WI38 (cell line): Measurements from ENCODE around the gene OSBPL1A.

Experiments used
- H3K4me3 ChIP-seq: 2 replicates; pipeline ENCODE4 v1.5.1; 2011; ENCODE audit warnings: low read depth, mild to moderate bottlenecking, control low read depth, low read length
- CTCF ChIP-seq: IDR thresholded peaks from 2 replicates; pipeline ENCODE4 v1.5.1; 2012; ENCODE audit warnings: low read depth, mild to moderate bottlenecking, control low read depth, low read length

Gene OSBPL1A

GRCh38 chr18:24342347-24342746 lies 55.3 kb downstream of the OSBPL1A start:
- no peak for TF ChIP-seq CTCF
- H3K4me3 ChIP-seq: no peak overlapping the region

DNA sequence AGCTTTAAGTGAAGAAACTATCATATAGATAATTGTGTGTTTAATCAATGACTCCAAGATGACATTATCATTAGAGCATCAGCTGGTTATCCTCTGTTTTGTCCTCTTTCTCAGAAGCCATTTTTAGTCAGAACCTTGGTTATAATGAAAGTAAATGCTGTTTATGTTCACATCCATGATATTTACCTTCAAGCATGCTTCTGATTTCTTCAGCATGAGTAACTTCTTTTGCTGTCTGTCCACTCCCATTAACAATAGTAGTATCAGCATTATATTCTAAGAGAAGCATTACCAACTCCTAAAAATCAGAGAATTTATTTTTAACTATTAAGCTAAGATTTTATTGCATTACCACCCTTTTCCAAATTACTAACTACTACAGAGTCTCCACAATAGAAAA lies 56.3 kb downstream of the OSBPL1A start:
- no peak for TF ChIP-seq CTCF
- no peak overlapping the region for H3K4me3 ChIP-seq

DNA sequence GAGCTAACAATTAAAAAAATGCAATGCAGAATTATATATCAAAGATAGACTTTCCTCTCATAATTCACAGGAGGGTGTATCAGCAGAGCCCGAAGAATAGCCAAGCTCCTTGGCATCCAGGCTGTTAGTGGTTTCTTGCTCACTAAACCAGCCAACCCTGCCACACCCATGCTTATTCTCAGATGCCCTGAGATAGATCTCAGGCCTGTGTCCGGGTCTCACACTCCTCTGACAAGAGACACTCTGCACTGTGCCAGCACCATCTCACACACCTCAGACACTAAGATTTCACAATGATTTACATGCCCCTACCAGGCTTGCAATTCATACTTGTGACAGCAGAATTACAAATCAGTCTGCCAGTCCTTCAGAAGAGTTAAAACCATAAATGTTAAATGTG lies 64.5 kb downstream of the OSBPL1A start:
- no peak overlapping the region for H3K4me3 ChIP-seq
- no peak for TF ChIP-seq CTCF

- H3K4me3 ChIP-seq: no peak overlapping the region
- no peak for TF ChIP-seq CTCF
Measured at GRCh38 chr18:24326211-24326610, 71.4 kb downstream of the OSBPL1A start.

DNA sequence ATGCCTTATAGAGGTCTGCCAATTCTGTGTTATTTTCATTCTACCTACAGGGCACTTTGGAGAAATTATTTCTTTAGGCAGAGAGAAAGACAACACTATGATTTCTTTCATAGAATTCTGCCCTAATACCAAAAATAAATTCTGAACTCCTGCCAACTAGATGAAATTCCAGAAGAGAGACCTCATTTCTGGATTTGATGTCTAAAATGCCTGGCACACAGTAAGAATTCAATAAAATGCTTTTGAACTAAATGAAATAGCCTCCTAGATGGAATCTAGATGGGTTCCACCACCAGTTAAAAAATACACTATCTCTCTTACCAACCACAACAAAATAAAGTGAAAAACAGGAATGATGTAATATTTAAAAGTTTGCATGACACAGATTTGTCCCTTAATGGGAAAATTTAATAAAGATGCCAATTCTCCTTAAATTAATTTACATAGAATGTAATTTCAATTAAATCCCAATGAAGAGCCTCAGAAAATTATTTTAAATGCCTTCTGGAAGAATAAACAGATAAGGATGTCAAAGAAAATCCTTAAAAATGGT lies 75.0 kb downstream of the OSBPL1A start:
- no peak overlapping the region for H3K4me3 ChIP-seq
- no peak for TF ChIP-seq CTCF

DNA sequence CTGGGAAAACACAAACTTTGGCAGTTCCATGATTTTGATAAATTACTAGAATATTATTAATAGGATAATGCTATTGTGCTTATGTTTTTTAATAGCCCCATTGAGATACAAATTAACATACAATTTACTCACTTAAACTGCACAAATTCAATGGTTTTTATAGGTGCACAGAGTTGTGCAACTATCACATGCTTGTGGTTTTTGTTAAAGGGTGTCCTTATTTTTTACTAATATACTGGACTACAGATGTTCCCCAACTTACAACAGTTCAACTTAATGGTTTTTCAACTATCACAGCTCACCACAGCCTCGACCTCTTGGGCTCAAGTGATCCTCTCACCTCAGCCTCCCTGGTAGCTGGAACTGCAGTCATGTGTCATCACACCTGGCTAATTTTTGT lies 76.6 kb downstream of the OSBPL1A start:
- TF ChIP-seq CTCF: no peak
- H3K4me3 ChIP-seq: no peak overlapping the region

GRCh38 chr18:24319757-24320156 lies 77.9 kb downstream of the OSBPL1A start:
- TF ChIP-seq CTCF: no peak

More at GRCh38 chr18:24319757-24320156, 77.9 kb downstream of the OSBPL1A start:
- H3K4me3 ChIP-seq: no peak overlapping the region
